NCI-H187 (cell line): ENCODE results near the gene GPA33.

ENCODE experiments used
- DNase-seq, 2 experiments: peaks; one replicate each; lab custom pipeline; 2025; lab: John Stamatoyannopoulos, UW

GPA33 gene

DNA sequence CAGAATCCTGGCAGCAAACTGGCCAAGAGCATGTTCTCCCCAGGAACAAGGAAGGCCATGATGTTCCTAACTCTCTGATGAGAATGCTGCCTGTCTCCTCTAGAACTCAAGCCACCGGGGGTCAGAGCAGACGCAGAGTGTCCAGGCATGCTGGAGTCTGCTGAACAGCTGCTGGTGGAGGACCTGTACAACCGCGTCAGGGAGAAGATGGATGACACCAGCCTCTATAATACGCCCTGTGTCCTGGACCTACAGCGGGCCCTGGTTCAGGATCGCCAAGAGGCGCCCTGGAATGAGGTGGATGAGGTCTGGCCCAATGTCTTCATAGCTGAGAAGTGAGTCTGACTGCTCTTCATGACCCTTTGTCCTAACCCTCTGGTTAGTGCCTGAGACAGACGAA, 27.0 kb upstream of the GPA33 start:
- DNase-seq = no peak

DNA sequence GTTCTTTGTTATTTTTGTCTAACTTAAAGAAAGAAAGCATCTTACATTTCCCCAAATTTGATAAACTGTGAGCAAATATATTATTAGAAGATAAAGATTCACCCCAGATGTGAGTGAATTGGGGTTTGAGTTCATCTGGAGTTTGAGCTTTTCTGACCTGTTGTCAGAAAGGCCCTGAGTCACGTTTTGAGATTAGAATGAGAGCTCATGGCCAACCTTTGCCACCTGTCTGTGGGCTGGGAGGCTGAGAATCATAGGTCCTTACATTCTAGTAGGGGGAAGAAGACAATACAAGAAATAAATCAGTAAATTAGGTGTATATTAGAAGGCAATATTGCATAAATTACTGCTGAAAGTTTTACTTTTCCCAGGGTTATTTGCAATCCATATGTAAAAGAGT, 26.0 kb upstream of the GPA33 start:
- DNase-seq = no peak

- DNase-seq = no peak
Observed at GRCh38 chr1:167115655-167116054, 25.5 kb upstream of the GPA33 start.

DNA sequence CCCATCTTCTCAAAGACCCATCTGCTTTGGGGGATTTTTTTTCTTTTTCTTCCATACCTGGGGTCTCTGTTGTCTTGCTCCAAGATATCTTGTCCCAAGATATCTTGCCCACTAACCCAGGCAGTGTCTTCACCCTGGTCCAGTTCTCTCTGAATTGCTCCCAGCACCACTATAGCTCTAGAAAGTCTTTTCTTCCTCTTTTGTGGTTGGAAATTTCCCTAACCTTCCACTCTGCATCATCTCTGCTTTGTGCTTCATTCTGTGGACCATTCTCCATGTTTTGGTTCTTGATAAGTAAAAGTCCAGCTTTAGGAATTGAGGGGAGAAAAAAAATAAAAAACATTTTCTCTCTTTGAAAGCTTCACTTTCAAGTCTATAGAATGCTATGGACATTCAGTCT, 24.5 kb upstream of the GPA33 start:
- no peak for DNase-seq

DNA sequence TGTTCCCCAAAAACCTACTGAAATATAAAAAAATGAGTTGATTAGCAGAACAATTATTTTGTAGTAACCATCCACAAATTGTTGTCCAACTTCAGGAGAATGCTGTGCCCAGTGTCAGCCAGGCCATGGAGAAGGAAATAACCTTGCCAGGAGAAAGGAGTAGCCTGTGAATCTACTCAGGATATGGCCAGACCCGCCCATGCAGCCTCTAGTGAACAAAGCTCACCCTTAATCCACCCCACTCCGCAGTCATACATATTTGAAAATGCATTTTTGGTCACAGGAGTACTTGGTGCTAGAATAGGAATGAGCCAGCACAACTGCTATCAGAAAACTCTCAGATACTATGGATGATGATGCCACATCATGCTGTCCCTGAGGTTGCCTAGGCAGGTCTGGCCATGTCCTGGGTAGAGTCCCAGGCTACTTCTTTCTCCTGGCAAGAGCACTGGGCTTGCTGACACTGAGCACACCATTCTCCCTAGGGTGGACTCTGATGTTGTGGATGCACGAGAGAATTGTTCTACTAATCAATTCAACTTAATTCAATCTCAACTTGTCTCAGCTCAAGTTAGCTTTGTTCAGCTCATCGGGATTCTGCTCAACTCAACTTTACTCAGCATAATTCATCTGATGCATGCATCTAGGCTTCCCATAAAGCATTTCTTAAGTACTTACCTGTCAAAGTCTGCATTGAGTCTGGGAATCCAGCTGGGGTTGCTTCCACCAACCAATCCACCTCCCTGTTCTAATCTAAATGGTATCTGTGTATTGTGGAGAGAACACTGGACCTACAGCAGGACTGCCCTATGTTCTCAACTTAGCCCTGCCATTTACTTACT, 21.9 kb upstream of the GPA33 start:
- no peak for DNase-seq

DNA sequence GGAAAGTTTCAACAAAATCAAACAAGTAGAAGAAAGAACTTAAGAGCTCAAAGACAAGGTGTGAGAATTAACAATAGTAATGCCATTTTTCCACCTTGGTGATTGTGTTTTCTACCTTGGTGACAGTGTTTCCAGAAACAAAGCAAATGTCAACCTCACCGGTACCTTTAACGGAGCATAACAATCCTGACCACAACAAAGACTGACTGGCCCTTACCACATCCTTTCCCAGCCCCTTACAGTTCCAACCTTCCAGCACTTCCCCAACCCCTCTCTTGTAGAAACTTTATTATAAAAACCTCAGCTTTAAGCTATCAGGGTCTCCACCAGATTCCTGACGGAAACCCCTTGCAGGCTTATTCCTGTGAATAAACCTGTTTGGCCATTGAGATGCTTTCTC, 20.4 kb upstream of the GPA33 start:
- DNase-seq = no peak

- no peak for DNase-seq
Observed at GRCh38 chr1:167109125-167109524, 18.9 kb upstream of the GPA33 start.

- no peak for DNase-seq
Observed at GRCh38 chr1:167107456-167107855, 17.3 kb upstream of the GPA33 start.

GRCh38 chr1:167106119-167106461, 15.9 kb upstream of the GPA33 start:
- no peak for DNase-seq

DNA sequence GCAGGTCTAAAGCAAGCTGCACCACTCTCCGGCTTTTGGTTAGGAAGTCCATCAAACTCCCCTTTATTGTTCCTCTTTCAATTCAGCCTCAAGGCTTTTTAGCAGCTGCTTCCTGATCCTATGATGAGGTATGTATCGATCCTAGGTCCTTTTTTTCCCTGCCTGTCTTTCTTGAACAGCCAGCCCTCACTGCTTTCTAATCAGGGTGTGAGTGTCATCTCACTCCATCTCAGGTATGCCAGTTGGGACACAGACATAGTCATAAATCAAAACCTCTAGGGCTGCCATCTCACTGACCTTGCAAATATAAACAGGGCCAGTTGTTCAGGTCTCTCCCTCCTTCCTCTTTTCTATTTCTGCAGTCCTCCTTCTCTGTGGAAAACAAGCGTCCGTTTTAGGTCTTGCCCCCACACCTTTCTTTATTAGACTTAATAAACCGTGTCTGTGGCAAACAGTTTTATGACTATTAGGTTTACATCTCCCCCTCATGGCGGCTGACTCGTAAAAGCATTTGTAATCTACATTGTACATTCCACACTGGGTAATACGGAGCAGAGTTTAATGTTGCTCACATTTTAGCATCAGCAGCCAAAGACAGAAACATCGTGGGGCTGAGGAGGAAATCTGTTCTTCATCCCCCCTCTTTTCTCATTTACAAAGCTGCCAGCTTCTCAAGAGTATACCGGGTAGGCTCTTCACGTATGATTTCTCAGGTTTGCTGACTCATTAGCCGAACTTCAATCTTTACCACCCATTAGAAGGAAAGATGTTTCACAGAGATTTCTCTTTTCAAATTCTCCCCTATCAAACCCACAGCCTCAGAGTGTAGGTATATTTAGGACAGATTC, 15.3 kb upstream of the GPA33 start:
- DNase-seq = peak in 1 of 2 experiments; percentile 59

- no peak for DNase-seq
Observed at GRCh38 chr1:167104256-167104633, 14.1 kb upstream of the GPA33 start.

- no peak for DNase-seq
Observed at GRCh38 chr1:167102906-167103573, 12.9 kb upstream of the GPA33 start.

DNA sequence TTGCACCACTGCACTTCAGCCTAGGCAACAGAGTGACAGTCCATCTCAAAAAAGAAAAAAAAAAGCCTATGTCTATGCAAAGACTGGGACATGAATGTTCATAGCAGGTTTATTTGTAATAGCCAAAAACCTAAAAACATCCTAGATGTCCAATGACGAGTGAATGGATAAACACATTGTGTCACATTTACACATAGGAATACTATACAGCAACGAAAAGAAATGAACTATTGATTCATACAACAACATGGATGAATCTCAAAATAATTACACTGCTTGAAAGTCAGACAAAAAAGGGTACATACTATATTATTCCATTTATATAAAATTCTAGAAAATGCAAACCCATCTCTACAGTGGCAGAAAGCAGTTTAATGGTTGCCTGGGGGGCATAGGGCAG, 11.6 kb upstream of the GPA33 start:
- DNase-seq = no peak

DNA sequence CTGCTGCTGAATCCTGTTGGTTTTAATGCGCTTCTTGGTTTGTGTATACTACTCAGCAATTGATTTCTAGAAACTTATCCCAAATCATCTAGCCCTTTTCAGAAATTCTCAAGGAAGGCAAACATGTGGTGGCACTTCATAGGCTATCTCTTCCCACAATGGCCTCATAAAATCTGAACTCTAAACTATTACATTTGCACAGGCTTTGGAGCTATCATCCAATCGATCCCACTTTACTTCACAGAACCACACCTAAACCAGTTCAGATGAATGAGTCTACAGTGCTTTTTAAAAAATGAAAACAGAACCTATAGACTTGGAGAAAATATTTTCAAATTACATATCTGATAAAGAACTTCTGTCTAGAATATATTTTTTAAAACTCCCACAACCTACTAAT, 10.6 kb upstream of the GPA33 start:
- no peak for DNase-seq

GRCh38 chr1:167099851-167100250, 9.7 kb upstream of the GPA33 start:
- DNase-seq = no peak

- no peak for DNase-seq
Observed at GRCh38 chr1:167095368-167095767, 5.2 kb upstream of the GPA33 start.

GRCh38 chr1:167094690-167095089, 4.5 kb upstream of the GPA33 start:
- DNase-seq = no peak

GRCh38 chr1:167093846-167094516, 3.8 kb upstream of the GPA33 start, which contains the start of gene STYXL2:
Gene STYXL2, plus strand, starts transcription at chr1:167094075. Its CDS starts 775 bp downstream, at chr1:167094850.
- DNase-seq = no peak

GRCh38 chr1:167092653-167093052, 2.5 kb upstream of the GPA33 start:
- no peak for DNase-seq

DNA sequence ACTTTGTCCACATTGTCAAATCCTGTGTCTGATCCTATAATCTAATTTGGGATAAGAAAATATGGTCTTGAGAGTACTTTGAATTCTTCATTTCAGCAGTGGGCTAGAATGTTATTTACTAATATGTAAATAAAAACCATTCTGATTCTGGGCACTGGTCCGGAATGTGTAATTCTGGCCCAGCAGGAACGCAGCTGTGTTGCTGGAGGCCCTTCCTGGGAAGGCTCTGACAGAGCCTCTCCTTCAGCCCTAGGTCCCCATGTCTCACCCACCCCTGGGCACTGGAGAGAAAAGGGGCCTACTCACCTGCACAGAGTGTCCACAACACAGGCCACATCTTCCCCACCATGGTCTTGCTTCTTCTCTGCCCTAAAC, 251 bp downstream of the GPA33 start:
- DNase-seq = no peak

DNA sequence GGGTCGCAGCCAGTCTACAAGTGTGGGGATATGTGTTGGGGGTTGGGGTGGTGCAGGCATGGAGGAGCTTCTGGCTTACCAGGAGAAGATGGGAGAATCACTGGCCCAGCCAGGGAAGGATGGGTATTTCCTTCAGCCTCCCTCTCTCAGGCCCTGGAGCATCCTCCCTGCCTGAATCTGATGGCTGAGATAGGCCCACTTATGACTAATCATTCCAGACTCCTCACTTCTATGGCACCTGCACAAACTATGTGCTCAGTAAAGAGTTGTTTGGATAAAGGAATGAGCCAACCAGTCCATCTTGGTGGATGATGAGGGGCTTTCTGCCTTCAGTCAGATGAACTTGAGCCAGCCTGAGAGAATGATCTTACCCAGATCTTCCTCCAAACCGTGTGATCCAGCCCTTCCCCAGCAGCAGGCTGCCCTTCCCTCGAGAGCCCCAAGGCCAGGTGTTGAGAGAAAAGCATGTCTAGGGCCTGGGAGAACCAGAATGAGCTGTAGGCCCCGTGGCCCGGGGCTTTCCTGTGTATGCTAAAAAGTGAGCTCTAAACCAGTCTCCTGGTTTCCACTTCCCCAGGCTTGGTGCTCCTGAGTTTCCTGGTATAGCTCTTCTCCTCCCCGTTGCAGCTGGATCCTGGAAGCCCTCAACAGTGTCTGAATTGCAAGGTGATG, 1.3 kb downstream of the GPA33 start:
- no peak for DNase-seq

GRCh38 chr1:167086768-167087167, 3.4 kb downstream of the GPA33 start:
- DNase-seq = no peak
